HEK293 (cell line): ENCODE measurements around the gene IL36G.

Source experiments
- CTCF ChIA-PET: fragments of 350-600 bp; formaldehyde crosslinking; extraction: SDS; loops from one replicate; lab custom pipeline; 2021; ENCODE audit warnings: antibody characterized with exemption; lab: Yijun Ruan, JAX
- POLR2A ChIA-PET: fragments of 300-600 bp; formaldehyde crosslinking; extraction: SDS; loops from one replicate; lab custom pipeline; 2020; ENCODE audit warnings: antibody characterized with exemption, inconsistent platforms; lab: Yijun Ruan, JAX
- H3K27ac ChIP-seq: fragments of 200-500 bp; sonication (Bioruptor generic); 2 replicates; pipeline ENCODE4 v1.5.1; 2014; ENCODE audit warnings: low read depth, low read length, control low read depth, inconsistent platforms; ENCODE audit errors: extremely low read depth
- H3K36me3 ChIP-seq, 2 experiments: fragments of 200-500 bp in 1 of 2; sonication (Bioruptor generic) in 1 of 2; 1 replicate in 1 of 2; 2 replicates in 1 of 2; pipeline ENCODE4 v1.5.1; 2014 to 2017; ENCODE audit warnings: inconsistent platforms in 2 of 2, low read length in 2 of 2; ENCODE audit not compliant: control insufficient read depth in 2 of 2, insufficient read depth in 1 of 2
- H3K4me1 ChIP-seq: fragments of 200-500 bp; sonication (Bioruptor generic); 2 replicates; pipeline ENCODE4 v1.5.1; 2014; ENCODE audit warnings: mild to moderate bottlenecking, low read length, inconsistent platforms; ENCODE audit not compliant: control insufficient read depth, insufficient read depth
- H3K4me3 ChIP-seq: 2 replicates; pipeline ENCODE4 v1.5.1; 2011; ENCODE audit warnings: low read depth, mild to moderate bottlenecking, control low read depth, low read length, moderate library complexity
- H3K9me3 ChIP-seq: fragments of 200-500 bp; sonication (Bioruptor generic); 2 replicates; pipeline ENCODE4 v1.5.1; 2014; ENCODE audit warnings: low read depth, low read length, inconsistent platforms; ENCODE audit not compliant: control insufficient read depth, insufficient read depth
- ATF2 ChIP-seq: fragments of 450-650 bp; formaldehyde crosslinking; IDR thresholded peaks from 2 replicates; pipeline ENCODE4 v1.5.1; 2016; ENCODE audit warnings: missing biosample characterization, missing genetic modification characterization, low read depth
- BCL11B ChIP-seq: fragments of 450-650 bp; formaldehyde crosslinking; IDR thresholded peaks from 2 replicates; pipeline ENCODE4 v1.5.1; 2016; ENCODE audit warnings: low read depth, missing biosample characterization, missing genetic modification characterization
- GFI1B ChIP-seq: fragments of 450-650 bp; formaldehyde crosslinking; IDR thresholded peaks from 2 replicates; pipeline ENCODE4 v1.5.1; 2016; ENCODE audit warnings: missing biosample characterization, missing genetic modification characterization
- GLIS1 ChIP-seq: fragments of 450-650 bp; formaldehyde crosslinking; IDR thresholded peaks from 2 replicates; pipeline ENCODE4 v1.5.1; 2016; ENCODE audit warnings: missing biosample characterization, missing genetic modification characterization
- GLIS2 ChIP-seq: fragments of 450-650 bp; formaldehyde crosslinking; IDR thresholded peaks from 2 replicates; pipeline ENCODE4 v1.5.1; 2016; ENCODE audit warnings: missing biosample characterization, missing genetic modification characterization
- HOXA7 ChIP-seq: sonication (generic); formaldehyde crosslinking; IDR thresholded peaks from 2 replicates; pipeline ENCODE4 v1.8.1; 2022; ENCODE audit warnings: missing genetic modification reagents, borderline replicate concordance
- KLF7 ChIP-seq: fragments of 450-650 bp; formaldehyde crosslinking; IDR thresholded peaks from 2 replicates; pipeline ENCODE4 v1.5.1; 2016; ENCODE audit warnings: missing biosample characterization, missing genetic modification characterization, borderline replicate concordance
- KLF8 ChIP-seq: fragments of 450-650 bp; formaldehyde crosslinking; IDR thresholded peaks from 2 replicates; pipeline ENCODE4 v1.5.1; 2016; ENCODE audit warnings: missing biosample characterization, missing genetic modification characterization
- PATZ1 ChIP-seq: fragments of 450-650 bp; formaldehyde crosslinking; IDR thresholded peaks from 2 replicates; pipeline ENCODE4 v1.5.1; 2016; ENCODE audit warnings: missing biosample characterization, missing genetic modification characterization
- REST ChIP-seq: fragments of 450-650 bp; formaldehyde crosslinking; IDR thresholded peaks from 2 replicates; pipeline ENCODE4 v1.5.1; 2016; ENCODE audit warnings: missing biosample characterization, missing genetic modification characterization
- SETDB1 ChIP-seq: IDR thresholded peaks from one replicate; pipeline ENCODE4 v1.6.1; 2017; ENCODE audit warnings: mild to moderate bottlenecking, low read length, moderate library complexity, mixed read lengths; ENCODE audit not compliant: insufficient read length
- ZBTB10 ChIP-seq: fragments of 450-650 bp; formaldehyde crosslinking; IDR thresholded peaks from 2 replicates; pipeline ENCODE4 v1.5.1; 2016; ENCODE audit warnings: missing biosample characterization, missing genetic modification characterization
- ZIC2 ChIP-seq: fragments of 450-650 bp; formaldehyde crosslinking; IDR thresholded peaks from 2 replicates; pipeline ENCODE4 v1.5.1; 2016; ENCODE audit warnings: missing biosample characterization, missing genetic modification characterization
- ZNF133 ChIP-seq: fragments of 450-650 bp; formaldehyde crosslinking; IDR thresholded peaks from 2 replicates; pipeline ENCODE4 v1.5.1; 2016; ENCODE audit warnings: missing biosample characterization, missing genetic modification characterization
- ZNF146 ChIP-seq: fragments of 450-650 bp; formaldehyde crosslinking; IDR thresholded peaks from 2 replicates; pipeline ENCODE4 v1.5.1; 2016; ENCODE audit warnings: missing biosample characterization, missing genetic modification characterization
- ZNF211 ChIP-seq: fragments of 450-650 bp; formaldehyde crosslinking; IDR thresholded peaks from 2 replicates; pipeline ENCODE4 v1.5.1; 2016; ENCODE audit warnings: low read depth, missing biosample characterization, missing genetic modification characterization
- ZNF48 ChIP-seq: fragments of 450-650 bp; formaldehyde crosslinking; IDR thresholded peaks from 2 replicates; pipeline ENCODE4 v1.5.1; 2016; ENCODE audit warnings: missing biosample characterization, missing genetic modification characterization
- ZNF549 ChIP-seq: fragments of 450-650 bp; IDR thresholded peaks from 2 replicates; pipeline ENCODE4 v1.5.1; 2018; ENCODE audit warnings: missing biosample characterization, missing genetic modification characterization, mild to moderate bottlenecking, inconsistent platforms, moderate library complexity
- ZNF561 ChIP-seq: fragments of 450-650 bp; IDR thresholded peaks from 2 replicates; pipeline ENCODE4 v1.5.1; 2018; ENCODE audit warnings: missing biosample characterization, missing genetic modification characterization, borderline replicate concordance
- ZNF624 ChIP-seq: fragments of 450-650 bp; formaldehyde crosslinking; IDR thresholded peaks from 2 replicates; pipeline ENCODE4 v1.5.1; 2017; ENCODE audit warnings: missing biosample characterization, missing genetic modification characterization
- ZNF626 ChIP-seq: fragments of 450-650 bp; sonication (Bioruptor Pico); formaldehyde crosslinking; IDR thresholded peaks from 2 replicates; pipeline ENCODE4 v1.5.1; 2018; ENCODE audit warnings: missing biosample characterization, missing genetic modification characterization, inconsistent platforms
- ZNF654 ChIP-seq: fragments of 450-650 bp; formaldehyde crosslinking; IDR thresholded peaks from 2 replicates; pipeline ENCODE4 v1.5.1; 2016; ENCODE audit warnings: low read depth, missing biosample characterization, missing genetic modification characterization
- ZNF660 ChIP-seq: fragments of 450-650 bp; IDR thresholded peaks from 2 replicates; pipeline ENCODE4 v1.5.1; 2018; ENCODE audit warnings: missing biosample characterization, mild to moderate bottlenecking, missing genetic modification characterization
- ZNF837 ChIP-seq: fragments of 450-650 bp; formaldehyde crosslinking; IDR thresholded peaks from 2 replicates; pipeline ENCODE4 v1.5.1; 2016; ENCODE audit warnings: missing biosample characterization, missing genetic modification characterization

Gene IL36G

GRCh38 chr2:112958428-112959108, 19.2 kb upstream of the IL36G start:
- no peak for TF ChIP-seq ZNF561 (tag by site-specific recombination)
- TF ChIP-seq ZNF654 (tag by site-specific recombination): peak; percentile 69
- TF ChIP-seq HOXA7: no peak
- peak; percentile 83 for TF ChIP-seq GLIS1 (tag by site-specific recombination)
- no peak for TF ChIP-seq ZNF211 (tag by site-specific recombination)
- 0 out of 2 replicates have a peak, but pooled peaks have one; percentile 33 for TF ChIP-seq ZNF660
- TF ChIP-seq ZNF133: no peak
- 0 out of 2 replicates have a peak, but pooled peaks have one; percentile 19 for TF ChIP-seq REST (tag by site-specific recombination)
- TF ChIP-seq ZIC2 (tag by site-specific recombination): 0 out of 2 replicates have a peak, but pooled peaks have one; percentile 13
- 0 out of 2 replicates have a peak, but pooled peaks have one; percentile 21 for TF ChIP-seq GLIS2 (tag by site-specific recombination)
- no peak for TF ChIP-seq BCL11B (tag by site-specific recombination)
- TF ChIP-seq ZNF837 (tag by site-specific recombination): no peak
- no peak for TF ChIP-seq GFI1B (tag by site-specific recombination)
- no peak overlapping the region for H3K27ac ChIP-seq
- H3K4me1 ChIP-seq: no peaks in the 10 kb centered on the region
- ChIA-PET POLR2A (interaction anchor here (0.5 kb wide), 1 partner anchor 363 kb away, joined by 3 read pairs; no protein-coding TSS in a partner anchor), CTCF (interaction anchor here (0.6 to 4.8 kb wide), 29 partner anchors 9 to 432 kb away, joined by 3 to 48 read pairs (median 3); partner anchors contain the start of gene IL36G)
- no peaks in the 10 kb centered on the region for H3K9me3 ChIP-seq
- H3K36me3 ChIP-seq: no peaks in the 10 kb centered on the region
- no peak overlapping the region for H3K4me3 ChIP-seq

GRCh38 chr2:112959109-112959812, 18.5 kb upstream of the IL36G start:
- Histone ChIP-seq H3K36me3 (no peaks in the 10 kb centered on the region), H3K4me1 (no peaks in the 10 kb centered on the region), H3K27ac (no peak overlapping the region), H3K4me3 (no peak overlapping the region), H3K9me3 (no peaks in the 10 kb centered on the region)
- ChIA-PET CTCF (interaction anchor here (0.6 to 4.8 kb wide), 32 partner anchors 8 to 431 kb away, joined by 3 to 48 read pairs (median 4); partner anchors contain the start of gene IL36G), POLR2A (no interaction called here)
- TF ChIP-seq PATZ1 (tag by site-specific recombination): no peak
- no peak for TF ChIP-seq ZNF146 (tag by site-specific recombination)
- TF ChIP-seq ZNF48 (tag by site-specific recombination): no peak
- TF ChIP-seq ZNF624 (tag by site-specific recombination): no peak
- no peak for TF ChIP-seq ATF2 (tag by site-specific recombination)
- no peak for TF ChIP-seq KLF7 (tag by site-specific recombination)
- no peak for TF ChIP-seq ZNF549 (tag by site-specific recombination)
- TF ChIP-seq SETDB1: no peak
- no peak for TF ChIP-seq ZBTB10 (tag by site-specific recombination)
- no peak for TF ChIP-seq ZNF626 (tag by site-specific recombination)
- no peak for TF ChIP-seq KLF8 (tag by site-specific recombination)
